ENCODE measurements around the gene CACNA1G.

The CACNA1G gene

DNA sequence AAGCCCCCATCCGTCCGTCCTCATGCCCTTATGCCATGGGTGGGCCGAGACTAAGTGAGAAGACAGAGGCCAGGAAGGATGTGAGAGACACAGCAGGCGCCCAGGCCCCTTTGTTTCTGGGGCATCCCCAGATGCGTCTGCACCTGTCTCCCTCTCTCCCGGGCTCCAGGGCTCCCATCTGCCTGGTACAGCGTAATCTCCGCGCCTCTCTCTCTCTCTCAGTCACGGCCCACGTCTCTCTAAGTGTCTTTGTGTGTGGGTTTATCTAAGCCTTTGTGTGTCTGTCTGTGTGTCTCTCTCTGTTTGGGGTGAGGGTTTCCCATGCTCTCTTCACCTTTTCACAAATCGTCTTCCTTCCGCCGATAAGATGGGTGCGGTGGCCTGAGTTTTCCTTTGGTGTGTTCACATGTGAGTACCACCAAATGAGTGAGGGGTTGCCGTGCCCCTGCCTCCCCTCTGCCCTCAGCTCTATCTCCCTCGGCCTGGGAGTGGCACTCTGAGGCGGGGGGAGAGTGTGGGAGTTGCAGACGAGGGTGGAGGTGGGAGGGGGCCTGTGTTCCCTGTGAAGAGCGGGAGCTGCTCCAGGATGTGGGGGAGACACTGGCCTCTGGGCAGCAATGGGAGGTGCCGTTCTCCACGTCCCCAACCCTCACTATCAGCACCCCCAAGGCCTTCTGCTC lies 48.3 kb downstream of the CACNA1G start:
- H3K4me1 ChIP-seq (ENCODE audit: insufficient read depth, low read length, poor library complexity, severe bottlenecking) = no peaks in the 10 kb centered on the region
- no peak overlapping the region for H2AFZ ChIP-seq (ENCODE audit: low read length)
- no peaks in the 10 kb centered on the region for H3K27me3 ChIP-seq (ENCODE audit: insufficient read depth, low read length, poor library complexity, severe bottlenecking)
- no peaks in the 10 kb centered on the region for H3K9me3 ChIP-seq (ENCODE audit: insufficient read depth, low read depth, low read length)
- H3K9ac ChIP-seq (ENCODE audit: low read depth, low read length, poor library complexity, severe bottlenecking) = no peak overlapping the region
- no peak overlapping the region for H3K4me2 ChIP-seq (ENCODE audit: low read depth, low read length, poor library complexity, severe bottlenecking)
- H4K20me1 ChIP-seq (ENCODE audit: insufficient read depth, low read length, poor library complexity, severe bottlenecking) = no peaks in the 10 kb centered on the region
- no peaks in the 10 kb centered on the region for H3K36me3 ChIP-seq (ENCODE audit: insufficient read depth, low read length)
- H3K9me2 ChIP-seq (replicated peaks; ENCODE audit: low read depth, low read length) = no peaks in the 10 kb centered on the region
- H3F3A ChIP-seq (ENCODE audit: low read depth) = no peaks in the 10 kb centered on the region
- no peak overlapping the region for H3K4me3 ChIP-seq (ENCODE audit: low read length, poor library complexity, severe bottlenecking)
- H3K79me2 ChIP-seq (ENCODE audit: insufficient read depth, low read length) = no peaks in the 10 kb centered on the region
- TF ChIP-seq, protein P1, sequence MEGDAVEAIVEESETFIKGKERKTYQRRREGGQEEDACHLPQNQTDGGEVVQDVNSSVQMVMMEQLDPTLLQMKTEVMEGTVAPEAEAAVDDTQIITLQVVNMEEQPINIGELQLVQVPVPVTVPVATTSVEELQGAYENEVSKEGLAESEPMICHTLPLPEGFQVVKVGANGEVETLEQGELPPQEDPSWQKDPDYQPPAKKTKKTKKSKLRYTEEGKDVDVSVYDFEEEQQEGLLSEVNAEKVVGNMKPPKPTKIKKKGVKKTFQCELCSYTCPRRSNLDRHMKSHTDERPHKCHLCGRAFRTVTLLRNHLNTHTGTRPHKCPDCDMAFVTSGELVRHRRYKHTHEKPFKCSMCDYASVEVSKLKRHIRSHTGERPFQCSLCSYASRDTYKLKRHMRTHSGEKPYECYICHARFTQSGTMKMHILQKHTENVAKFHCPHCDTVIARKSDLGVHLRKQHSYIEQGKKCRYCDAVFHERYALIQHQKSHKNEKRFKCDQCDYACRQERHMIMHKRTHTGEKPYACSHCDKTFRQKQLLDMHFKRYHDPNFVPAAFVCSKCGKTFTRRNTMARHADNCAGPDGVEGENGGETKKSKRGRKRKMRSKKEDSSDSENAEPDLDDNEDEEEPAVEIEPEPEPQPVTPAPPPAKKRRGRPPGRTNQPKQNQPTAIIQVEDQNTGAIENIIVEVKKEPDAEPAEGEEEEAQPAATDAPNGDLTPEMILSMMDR (conservative IDR thresholded peaks at IDR 0.05; ENCODE audit: low read length) = no peak
- no peak for TF ChIP-seq EZH2phosphoT487 (IDR thresholded peaks at IDR 0.05; ENCODE audit: borderline replicate concordance)

DNA sequence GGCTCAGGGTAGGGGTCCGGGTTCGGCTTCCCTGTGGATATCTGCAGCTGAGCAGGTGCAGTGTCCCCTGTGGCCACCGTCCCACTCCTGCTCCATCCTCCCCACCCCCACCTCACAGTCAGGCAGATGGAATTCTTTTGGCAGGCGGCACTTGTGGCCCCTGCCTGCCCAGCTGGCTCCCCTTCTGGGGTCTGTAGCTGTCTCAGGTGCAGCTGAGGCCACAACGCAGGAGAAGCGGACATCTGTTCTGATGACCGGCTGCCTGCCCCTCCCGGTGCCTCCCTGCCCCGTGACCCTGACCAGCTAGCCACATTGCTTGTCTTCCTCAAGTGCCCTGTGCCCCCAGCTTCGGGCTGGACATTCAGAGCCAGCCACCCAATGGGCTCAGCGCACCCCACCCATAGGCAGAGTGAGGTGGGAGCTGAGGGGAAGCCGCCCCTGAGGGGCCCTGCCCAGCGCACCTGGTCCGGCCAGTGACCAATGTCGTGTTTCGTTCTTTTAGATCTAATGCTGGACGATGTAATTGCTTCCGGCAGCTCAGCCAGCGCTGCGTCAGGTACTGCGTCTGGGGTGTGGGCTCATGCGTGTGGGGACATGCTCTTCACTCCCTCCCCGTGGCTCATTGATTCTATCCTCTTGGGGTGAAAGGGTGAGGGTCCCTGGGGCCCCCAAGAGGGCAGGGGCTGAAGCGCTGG lies 49.0 kb downstream of the CACNA1G start:
- Histone ChIP-seq H3K9me2 (replicated peaks; ENCODE audit: low read depth, low read length) (no peaks in the 10 kb centered on the region), H3K9me3 (ENCODE audit: insufficient read depth, low read depth, low read length) (no peaks in the 10 kb centered on the region), H2AFZ (ENCODE audit: low read length) (no peak overlapping the region), H3K36me3 (ENCODE audit: insufficient read depth, low read length) (no peaks in the 10 kb centered on the region), H3K9ac (ENCODE audit: low read depth, low read length, poor library complexity, severe bottlenecking) (no peak overlapping the region), H3K4me3 (ENCODE audit: low read length, poor library complexity, severe bottlenecking) (no peak overlapping the region), H3K4me1 (ENCODE audit: insufficient read depth, low read length, poor library complexity, severe bottlenecking) (no peaks in the 10 kb centered on the region), H3K27me3 (ENCODE audit: insufficient read depth, low read length, poor library complexity, severe bottlenecking) (no peaks in the 10 kb centered on the region), H4K20me1 (ENCODE audit: insufficient read depth, low read length, poor library complexity, severe bottlenecking) (no peaks in the 10 kb centered on the region), H3K79me2 (ENCODE audit: insufficient read depth, low read length) (no peaks in the 10 kb centered on the region), H3K4me2 (ENCODE audit: low read depth, low read length, poor library complexity, severe bottlenecking) (no peak overlapping the region), H3F3A (ENCODE audit: low read depth) (no peaks in the 10 kb centered on the region)
- TF ChIP-seq, protein P1 (conservative IDR thresholded peaks at IDR 0.05; ENCODE audit: low read length) = no peak

DNA sequence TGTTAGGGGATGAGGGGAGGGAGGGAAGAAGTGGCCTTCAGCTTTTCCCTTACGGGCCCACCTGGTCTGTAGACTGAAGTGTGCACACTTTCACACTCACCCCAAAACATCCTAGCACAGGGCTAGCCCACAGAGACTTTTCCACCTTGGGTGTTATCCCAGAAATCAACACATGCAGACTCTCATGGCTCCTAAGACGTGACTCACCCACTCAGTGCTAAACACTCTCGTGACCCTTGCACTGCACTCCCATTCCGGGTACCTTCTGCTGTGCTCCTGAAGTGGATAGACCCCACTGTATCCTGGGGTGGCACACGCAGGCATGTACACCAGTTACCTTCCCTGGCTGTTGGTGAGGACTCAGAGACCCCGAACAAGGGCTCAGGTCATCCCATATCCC lies 51.1 kb downstream of the CACNA1G start:
- Histone ChIP-seq H3K4me3 (ENCODE audit: low read length, poor library complexity, severe bottlenecking) (no peak overlapping the region), H3K9ac (ENCODE audit: low read depth, low read length, poor library complexity, severe bottlenecking) (no peak overlapping the region), H3F3A (ENCODE audit: low read depth) (no peaks in the 10 kb centered on the region), H3K27me3 (ENCODE audit: insufficient read depth, low read length, poor library complexity, severe bottlenecking) (no peaks in the 10 kb centered on the region), H3K9me3 (ENCODE audit: insufficient read depth, low read depth, low read length) (no peaks in the 10 kb centered on the region), H4K20me1 (ENCODE audit: insufficient read depth, low read length, poor library complexity, severe bottlenecking) (no peaks in the 10 kb centered on the region), H2AFZ (ENCODE audit: low read length) (no peak overlapping the region), H3K4me1 (ENCODE audit: insufficient read depth, low read length, poor library complexity, severe bottlenecking) (no peaks in the 10 kb centered on the region), H3K9me2 (replicated peaks; ENCODE audit: low read depth, low read length) (no peaks in the 10 kb centered on the region), H3K79me2 (ENCODE audit: insufficient read depth, low read length) (no peaks in the 10 kb centered on the region), H3K4me2 (ENCODE audit: low read depth, low read length, poor library complexity, severe bottlenecking) (no peak overlapping the region), H3K36me3 (ENCODE audit: insufficient read depth, low read length) (no peaks in the 10 kb centered on the region)
- no peak for TF ChIP-seq EZH2phosphoT487 (IDR thresholded peaks at IDR 0.05; ENCODE audit: borderline replicate concordance)
- TF ChIP-seq, protein P1 (conservative IDR thresholded peaks at IDR 0.05; ENCODE audit: low read length) = no peak

All from Loucy (cell line).